Kidney (tissue), 22 donors: Measurements from ENCODE around the gene MEI4. TPM values are rescaled to one million over a fixed set of nuclear protein-coding genes. Genes with fewer than 3 reads are reported as not detected.

Experiments used
- DNase-seq, 5 donors: peaks; one replicate each; pipeline ENCODE4 v3.0.0-alpha.2; 2013 to 2020
- FAIRE-seq: peaks from 2 replicates; lab custom pipeline; 2012; peaks lifted over from hg19 to GRCh38; lab: Jason Lieb, UNC
- H3K27ac ChIP-seq, 2 donors: one replicate each; pipeline ENCODE4 v1.7.0; 2013; ENCODE audit warnings: low read depth in 2 of 2, low read length in 2 of 2, inconsistent platforms in 1 of 2
- H3K27me3 ChIP-seq: one replicate; pipeline ENCODE4 v1.7.1; 2013; ENCODE audit warnings: low read length, inconsistent platforms; ENCODE audit not compliant: control insufficient read depth, insufficient read depth
- H3K36me3 ChIP-seq, 3 donors: one replicate each; pipeline versions ENCODE4 v1.7.0 to v1.7.1; 2013; ENCODE audit warnings: low read length in 3 of 3, control low read depth in 1 of 3, inconsistent platforms in 1 of 3; ENCODE audit not compliant: insufficient read depth in 3 of 3, control insufficient read depth in 2 of 3
- H3K4me1 ChIP-seq, 3 donors: one replicate each; pipeline versions ENCODE4 v1.7.0 to v1.7.1; 2013; ENCODE audit warnings: low read length in 3 of 3, inconsistent platforms in 1 of 3, low read depth in 1 of 3; ENCODE audit not compliant: control insufficient read depth in 2 of 3, insufficient read depth in 2 of 3
- H3K4me3 ChIP-seq, 3 donors: one replicate each; pipeline versions ENCODE4 v1.7.0 to v1.8.1; 2013; ENCODE audit warnings: low read length in 3 of 3, control low read depth in 1 of 3, inconsistent platforms in 1 of 3
- H3K9ac ChIP-seq, 3 donors: one replicate each; pipeline versions ENCODE4 v1.7.0 to v1.7.1; 2013; ENCODE audit warnings: low read length in 3 of 3, control low read depth in 1 of 3, inconsistent platforms in 1 of 3
- H3K9me3 ChIP-seq, 3 donors: one replicate each; pipeline versions ENCODE4 v1.7.0 to v1.7.1; 2013; ENCODE audit warnings: low read length in 3 of 3, control low read depth in 1 of 3, inconsistent platforms in 1 of 3; ENCODE audit not compliant: control insufficient read depth in 2 of 3, insufficient read depth in 1 of 3
- intact Hi-C: fragments of 100-400 bp; cut with DNase I; formaldehyde crosslinking; loops from one replicate; pipeline ENCODE4 v1.11.1; 2022
- long read RNA-seq, 10 donors: library from polyadenylated mRNA in 1 of 10; unstranded in 1 of 10; transcript quantifications; one replicate each; pipeline ENCODE4 v2.0.0 and lab custom pipeline, GENCODE V29; 2021 to 2026
- polyA plus RNA-seq: library from polyadenylated mRNA; stranded (reverse); fragments of 350-450 nt; fragmentation: Illumina TruSeq; extraction: RNeasy Lipid Tissue Mini Kit (QIAGEN cat#74804); gene quantifications from one replicate; pipeline ENCODE4 v1.2.3, GENCODE V29; 2014; ENCODE audit warnings: low read depth, low replicate concordance; ENCODE audit not compliant: insufficient read depth
- total RNA-seq: library from RNA; stranded (reverse); fragmentation: NEBNext Ultra II Directional; extraction: Animal tissue kit (Norgen Biotek cat#: 25700); gene quantifications from one replicate; pipeline ENCODE4 v1.2.1, GENCODE V29; 2021
- TF ChIP-seq, protein P1 (sequence below): IDR thresholded peaks from 3 replicates; pipeline ENCODE4 v1.5.1; 2012; ENCODE audit warnings: mild to moderate bottlenecking, moderate library complexity, borderline replicate concordance; ENCODE audit not compliant: insufficient read depth; ENCODE audit errors: extremely low read depth
- donor health status: control.
- donor health status: control.
- donor health status: control.
- donor health status: control.
- donor health status: control.
- donor health status: DM: yes; HTN: yes; CAD: no.
- donor health status: Normal renal cell carcinoma (clear cell type).

Gene MEI4, protein sequence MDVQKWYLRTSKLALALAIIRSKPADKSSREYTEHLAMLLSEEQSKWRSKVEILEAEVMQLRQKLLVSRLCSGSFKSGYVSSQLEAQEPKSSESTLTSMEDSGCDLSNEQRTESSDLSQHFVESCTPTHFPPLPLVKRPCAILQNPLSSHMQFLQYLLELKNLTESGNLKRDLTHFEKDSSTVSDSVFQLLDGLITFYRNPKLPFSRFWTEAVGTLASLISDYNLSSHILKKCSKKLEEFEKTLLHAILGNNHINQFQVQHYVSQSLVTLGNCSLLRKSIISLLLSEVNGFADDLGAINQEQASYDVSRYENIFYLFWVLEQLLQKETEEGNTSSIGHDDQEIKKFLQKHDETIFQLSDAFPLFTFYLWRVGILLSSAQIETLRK
- total RNA-seq, result 1.2 TPM
- polyA plus RNA-seq, result 2.3 TPM
- long read RNA-seq, donor 1, result 0 reads
- long read RNA-seq, donor 2, full-length matches to known transcripts, result 1 of 1 reads
- long read RNA-seq, donor 2, partial matches to known transcripts, result 0 of 1 reads
- long read RNA-seq, donor 2, other reads (novel, unspliced or antisense), result 0 of 1 reads
- long read RNA-seq, donor 3, result 0 reads
- long read RNA-seq, donor 4, result 0 reads
- long read RNA-seq, donor 5, result 0 reads
- long read RNA-seq, donor 6, result 0 reads
- long read RNA-seq, donor 7, partial matches to known transcripts, result 0 of 1 reads
- long read RNA-seq, donor 7, other reads (novel, unspliced or antisense), result 1 of 1 reads
- long read RNA-seq, donor 8, result 0 reads
- long read RNA-seq, donor 9, result 0 reads
- long read RNA-seq, donor 10, result 0 reads

DNA sequence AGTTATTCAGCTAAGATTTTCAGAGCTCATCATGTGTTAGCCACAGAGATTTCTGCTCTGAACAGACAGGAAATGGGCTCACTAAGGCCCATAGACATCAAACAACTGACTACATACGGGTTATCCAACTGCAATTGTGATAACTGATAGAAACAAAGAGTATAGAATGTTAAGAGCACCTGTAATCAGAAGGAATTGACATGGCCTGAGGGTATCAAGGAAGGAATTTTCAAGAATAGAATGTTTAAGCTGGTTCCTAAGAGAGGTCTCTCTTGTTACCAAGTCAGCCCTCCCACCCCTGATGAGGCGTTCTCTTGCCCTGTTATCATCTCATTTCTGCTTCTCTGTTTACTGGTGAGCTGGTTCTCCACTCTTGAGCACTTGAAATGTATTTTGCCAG is at the start of gene MEI4:
Gene MEI4, plus strand, starts transcription at position 301 of the 400 bp plus-strand sequence. CDS start 37,633 bp downstream, outside the sequence.
- Histone ChIP-seq H3K9ac (no peak within 1 kb of the TSS), H3K27me3 (no peaks in the 10 kb centered on the region), H3K36me3 (no peaks in the 10 kb centered on the region), H3K27ac (no peak within 1 kb of the TSS), H3K4me1 (no peaks in the 10 kb centered on the region), H3K9me3 (no peaks in the 10 kb centered on the region), H3K4me3 (no peak within 1 kb of the TSS)
- TF ChIP-seq, protein P1, sequence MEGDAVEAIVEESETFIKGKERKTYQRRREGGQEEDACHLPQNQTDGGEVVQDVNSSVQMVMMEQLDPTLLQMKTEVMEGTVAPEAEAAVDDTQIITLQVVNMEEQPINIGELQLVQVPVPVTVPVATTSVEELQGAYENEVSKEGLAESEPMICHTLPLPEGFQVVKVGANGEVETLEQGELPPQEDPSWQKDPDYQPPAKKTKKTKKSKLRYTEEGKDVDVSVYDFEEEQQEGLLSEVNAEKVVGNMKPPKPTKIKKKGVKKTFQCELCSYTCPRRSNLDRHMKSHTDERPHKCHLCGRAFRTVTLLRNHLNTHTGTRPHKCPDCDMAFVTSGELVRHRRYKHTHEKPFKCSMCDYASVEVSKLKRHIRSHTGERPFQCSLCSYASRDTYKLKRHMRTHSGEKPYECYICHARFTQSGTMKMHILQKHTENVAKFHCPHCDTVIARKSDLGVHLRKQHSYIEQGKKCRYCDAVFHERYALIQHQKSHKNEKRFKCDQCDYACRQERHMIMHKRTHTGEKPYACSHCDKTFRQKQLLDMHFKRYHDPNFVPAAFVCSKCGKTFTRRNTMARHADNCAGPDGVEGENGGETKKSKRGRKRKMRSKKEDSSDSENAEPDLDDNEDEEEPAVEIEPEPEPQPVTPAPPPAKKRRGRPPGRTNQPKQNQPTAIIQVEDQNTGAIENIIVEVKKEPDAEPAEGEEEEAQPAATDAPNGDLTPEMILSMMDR, result no peak
- DNase-seq, result no peak
- intact Hi-C loops, result no loop called here
- no peak for FAIRE-seq

DNA sequence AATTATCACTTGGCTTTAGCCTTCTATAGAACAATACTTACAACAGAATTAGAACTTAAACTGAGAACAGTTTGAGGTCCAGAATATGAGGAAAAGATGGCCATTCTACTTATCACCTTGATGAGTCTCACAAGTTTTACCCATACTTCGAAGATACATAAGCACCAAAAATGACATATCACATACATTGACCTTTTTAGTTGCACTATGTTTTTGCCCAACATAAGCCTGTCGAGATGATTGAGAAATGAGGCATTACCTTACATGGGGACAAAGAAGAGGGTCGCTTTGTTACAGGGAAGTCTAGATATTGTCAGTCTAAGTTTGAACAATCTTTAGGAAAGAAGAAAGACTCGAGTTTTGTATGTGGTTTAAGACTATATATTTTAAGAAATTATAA is 48.4 kb upstream of the MEI4 start:
- DNase-seq (no peak), FAIRE-seq (no peak)
- H3K4me1 ChIP-seq, result no peaks in the 10 kb centered on the region
- H3K36me3 ChIP-seq, result no peaks in the 10 kb centered on the region
- no peaks in the 10 kb centered on the region for H3K9me3 ChIP-seq
- H3K9ac ChIP-seq, result no peak overlapping the region
- H3K27ac ChIP-seq, result no peak overlapping the region
- H3K27me3 ChIP-seq, result no peaks in the 10 kb centered on the region
- TF ChIP-seq, protein P1, result no peak
- H3K4me3 ChIP-seq, result no peak overlapping the region
- intact Hi-C loops, result no loop called here

DNA sequence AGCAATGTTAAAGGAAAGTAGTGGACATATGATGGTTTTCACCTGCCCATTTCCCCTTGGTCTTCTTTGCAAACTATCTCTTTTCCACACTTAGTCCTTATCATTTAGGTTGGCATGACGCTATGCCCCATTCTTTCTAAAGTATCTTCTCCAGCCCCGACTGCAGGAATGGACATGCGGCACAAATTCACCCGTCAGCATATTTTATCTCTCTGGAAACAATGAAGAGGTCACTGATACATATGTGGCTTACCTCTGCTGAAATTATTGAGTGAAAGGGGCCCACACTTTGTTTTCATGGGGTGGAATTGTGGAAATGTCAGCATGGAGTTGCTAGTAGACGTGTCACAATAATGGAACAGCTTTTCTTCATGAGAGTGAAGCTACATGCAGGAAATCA is 45.8 kb upstream of the MEI4 start:
- Histone ChIP-seq H3K4me3 (no peak overlapping the region), H3K4me1 (no peaks in the 10 kb centered on the region)
- FAIRE-seq, result no peak

More for the DNA sequence above, 45.8 kb upstream of the MEI4 start:
- TF ChIP-seq, protein P1, result no peak
- Histone ChIP-seq H3K9ac (no peak overlapping the region), H3K27me3 (no peaks in the 10 kb centered on the region), H3K36me3 (no peaks in the 10 kb centered on the region), H3K27ac (no peak overlapping the region), H3K9me3 (no peaks in the 10 kb centered on the region)
- intact Hi-C loops, result no loop called here
- DNase-seq, result no peak
